Choroid plexus epithelial cell (primary cell): Measurements from ENCODE around the gene KRT27.
"Not testable (repeated sequence)": the region's sequence is repeated elsewhere in the genome, so short reads cannot be mapped to it uniquely, and the experiment has no call there.

Source experiments
- DNase-seq: peaks from one replicate; pipeline ENCODE4 v3.0.0-alpha.2; 2010; ENCODE audit warnings: low read depth
- H3K4me3 ChIP-seq: 2 replicates; pipeline ENCODE4 v1.5.1; 2011; ENCODE audit warnings: low read depth, mild to moderate bottlenecking, control low read depth, low read length, moderate library complexity
- TF ChIP-seq, protein P1 (sequence below): conservative IDR thresholded peaks from 2 replicates; pipeline ENCODE4 v1.5.1; 2011; ENCODE audit warnings: low read depth, mild to moderate bottlenecking, control low read depth, inconsistent platforms, low read length, moderate library complexity

Gene KRT27

DNA sequence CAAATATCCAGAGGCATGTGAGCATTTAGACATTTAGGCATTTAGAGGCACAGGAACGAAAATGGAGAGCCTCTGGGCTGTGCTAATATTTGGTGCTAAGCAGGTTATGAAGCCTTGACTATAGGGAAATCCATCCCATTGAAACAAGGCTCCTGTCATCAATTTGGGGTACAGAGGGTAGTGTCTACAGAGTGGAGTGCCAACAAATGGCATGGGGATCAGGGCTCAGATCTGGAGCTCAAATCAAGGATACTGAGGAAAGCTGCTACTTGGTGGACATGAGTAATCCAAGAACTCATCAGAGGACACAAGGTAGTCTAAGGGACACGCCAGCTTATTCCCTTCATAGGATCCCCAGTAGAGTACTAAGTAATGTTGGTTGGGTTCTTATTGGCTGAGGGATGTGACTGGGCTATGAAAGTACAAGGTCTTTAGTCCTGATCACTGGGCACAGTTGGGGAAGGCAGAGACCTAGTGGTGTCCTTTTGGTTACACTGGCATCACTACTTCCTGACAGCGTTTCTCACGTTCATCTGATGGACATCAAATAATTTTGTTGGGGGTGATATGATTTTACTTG, 34.8 kb upstream of the KRT27 start:
- TF ChIP-seq, protein P1, sequence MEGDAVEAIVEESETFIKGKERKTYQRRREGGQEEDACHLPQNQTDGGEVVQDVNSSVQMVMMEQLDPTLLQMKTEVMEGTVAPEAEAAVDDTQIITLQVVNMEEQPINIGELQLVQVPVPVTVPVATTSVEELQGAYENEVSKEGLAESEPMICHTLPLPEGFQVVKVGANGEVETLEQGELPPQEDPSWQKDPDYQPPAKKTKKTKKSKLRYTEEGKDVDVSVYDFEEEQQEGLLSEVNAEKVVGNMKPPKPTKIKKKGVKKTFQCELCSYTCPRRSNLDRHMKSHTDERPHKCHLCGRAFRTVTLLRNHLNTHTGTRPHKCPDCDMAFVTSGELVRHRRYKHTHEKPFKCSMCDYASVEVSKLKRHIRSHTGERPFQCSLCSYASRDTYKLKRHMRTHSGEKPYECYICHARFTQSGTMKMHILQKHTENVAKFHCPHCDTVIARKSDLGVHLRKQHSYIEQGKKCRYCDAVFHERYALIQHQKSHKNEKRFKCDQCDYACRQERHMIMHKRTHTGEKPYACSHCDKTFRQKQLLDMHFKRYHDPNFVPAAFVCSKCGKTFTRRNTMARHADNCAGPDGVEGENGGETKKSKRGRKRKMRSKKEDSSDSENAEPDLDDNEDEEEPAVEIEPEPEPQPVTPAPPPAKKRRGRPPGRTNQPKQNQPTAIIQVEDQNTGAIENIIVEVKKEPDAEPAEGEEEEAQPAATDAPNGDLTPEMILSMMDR, result no peak
- DNase-seq, result no peak
- no peak overlapping the region for H3K4me3 ChIP-seq

DNA sequence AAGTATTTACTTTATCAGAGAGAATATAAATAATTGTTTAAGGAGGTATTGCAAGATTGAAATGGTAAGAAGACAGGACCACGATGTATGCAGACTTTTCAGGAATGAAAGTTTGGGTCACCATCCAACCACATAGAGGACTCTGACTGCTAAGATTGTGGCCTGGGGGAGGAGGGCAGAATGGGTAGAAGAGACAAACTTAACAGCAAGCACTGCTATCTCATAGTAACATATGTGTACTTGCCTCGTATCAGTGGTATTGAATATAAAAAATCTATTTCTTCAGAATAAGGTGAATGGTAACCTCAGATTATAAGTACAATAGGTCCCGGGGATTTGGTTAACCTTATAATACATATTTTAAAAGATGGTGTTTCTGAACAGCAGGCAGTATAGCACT, 34.2 kb upstream of the KRT27 start:
- no peak for DNase-seq
- TF ChIP-seq, protein P1, result no peak
- no peak overlapping the region for H3K4me3 ChIP-seq

DNA sequence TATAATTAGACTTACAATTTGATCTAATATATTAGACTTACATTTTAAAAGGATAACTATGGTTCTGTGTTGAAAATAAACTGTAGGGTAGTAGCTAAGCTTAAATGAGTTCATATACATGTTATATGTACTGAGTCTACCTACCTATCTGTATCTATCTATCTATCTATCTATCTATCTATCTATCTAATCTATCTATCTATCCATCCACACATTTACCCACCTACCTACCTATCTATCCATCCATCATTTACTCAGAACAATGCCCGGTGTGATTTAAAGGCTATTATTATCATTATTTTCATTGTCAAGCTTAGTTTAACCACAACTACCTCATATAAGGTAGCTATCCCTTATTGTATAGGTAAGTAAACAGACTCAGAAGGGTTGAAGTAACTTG, 33.0 kb upstream of the KRT27 start:
- TF ChIP-seq, protein P1, result no peak
- no peak overlapping the region for H3K4me3 ChIP-seq
- DNase-seq, result no peak

DNA sequence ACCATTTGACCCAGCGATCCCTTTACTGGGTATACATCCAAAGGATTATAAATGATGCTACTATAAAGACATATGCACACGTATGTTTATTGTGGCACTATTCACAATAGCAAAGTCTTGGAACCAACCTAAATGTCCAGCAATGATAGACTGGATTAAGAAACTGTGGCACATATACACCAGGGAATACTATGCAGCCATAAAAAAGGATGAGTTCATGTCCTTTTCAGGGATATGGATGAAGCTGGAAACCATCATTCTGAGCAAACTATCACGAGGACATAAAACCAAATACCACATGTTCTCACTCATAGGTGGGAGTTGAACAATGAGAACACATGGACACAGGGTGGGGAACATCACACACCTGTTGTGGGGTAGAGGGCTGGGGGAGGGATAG, 32.3 kb upstream of the KRT27 start:
- DNase-seq, H3K4me3 ChIP-seq: not testable (repeated sequence)

DNA sequence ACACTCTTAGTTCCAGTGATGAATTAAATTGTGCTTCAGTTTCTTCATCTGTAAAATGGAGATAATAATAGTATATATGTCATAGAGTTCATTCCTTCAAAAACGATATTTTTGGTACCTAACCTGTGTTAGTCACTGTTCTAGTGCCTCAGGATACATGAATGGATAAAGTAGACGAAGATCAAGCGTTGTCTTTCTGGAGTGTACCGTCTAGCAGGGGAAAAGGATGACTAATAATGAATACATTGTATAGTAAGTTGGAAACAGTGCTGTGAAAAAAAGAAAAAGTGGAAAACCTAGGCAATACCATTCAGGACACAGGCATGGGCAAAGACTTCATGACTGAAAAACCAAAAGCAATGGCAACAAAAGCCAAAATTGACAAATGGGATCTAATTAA, 31.5 kb upstream of the KRT27 start:
- TF ChIP-seq, protein P1, result no peak
- no peak for DNase-seq
- H3K4me3 ChIP-seq, result no peak overlapping the region

DNA sequence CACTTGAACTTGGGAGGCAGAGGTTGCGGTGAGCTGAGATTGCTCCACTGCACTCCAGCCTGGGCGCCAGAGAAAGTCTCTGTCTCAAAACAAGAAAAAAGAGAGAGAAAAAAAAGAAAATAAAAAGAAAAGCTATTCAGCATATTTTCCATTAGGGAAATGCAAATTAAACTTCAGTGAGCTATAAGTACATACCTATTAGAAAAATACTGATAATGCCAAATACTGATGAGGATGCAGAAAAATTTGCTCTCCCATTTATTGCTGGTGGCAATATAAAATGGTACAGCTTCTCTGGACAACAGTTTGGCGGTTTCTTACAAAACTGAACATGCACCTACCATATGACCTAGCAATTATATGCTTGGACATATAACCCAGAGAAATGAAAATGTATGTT, 30.3 kb upstream of the KRT27 start:
- H3K4me3 ChIP-seq, result no peak overlapping the region
- no peak for DNase-seq
- TF ChIP-seq, protein P1, result no peak

DNA sequence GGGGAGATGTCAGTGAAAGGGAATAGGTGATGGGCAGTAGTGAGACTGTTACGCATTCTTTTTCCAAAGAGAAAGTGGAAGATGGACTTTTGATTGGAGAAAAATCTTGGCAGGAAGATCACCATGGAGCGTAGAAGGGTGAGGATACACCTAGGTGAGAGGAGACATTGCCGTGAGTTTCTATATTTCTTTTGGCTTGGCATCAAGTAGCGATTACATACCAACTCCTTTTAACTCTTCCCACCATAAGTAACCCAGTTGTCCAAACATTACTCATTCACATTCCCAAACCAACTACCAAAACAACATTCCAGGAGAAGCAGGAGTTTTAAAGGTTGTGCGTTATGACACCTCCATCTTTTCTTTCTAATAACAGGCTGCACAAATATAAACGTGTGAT, 28.1 kb upstream of the KRT27 start:
- TF ChIP-seq, protein P1, result no peak
- H3K4me3 ChIP-seq, result no peak overlapping the region
- DNase-seq, result no peak
